ENCODE data around the gene GSN.

The GSN gene

DNA sequence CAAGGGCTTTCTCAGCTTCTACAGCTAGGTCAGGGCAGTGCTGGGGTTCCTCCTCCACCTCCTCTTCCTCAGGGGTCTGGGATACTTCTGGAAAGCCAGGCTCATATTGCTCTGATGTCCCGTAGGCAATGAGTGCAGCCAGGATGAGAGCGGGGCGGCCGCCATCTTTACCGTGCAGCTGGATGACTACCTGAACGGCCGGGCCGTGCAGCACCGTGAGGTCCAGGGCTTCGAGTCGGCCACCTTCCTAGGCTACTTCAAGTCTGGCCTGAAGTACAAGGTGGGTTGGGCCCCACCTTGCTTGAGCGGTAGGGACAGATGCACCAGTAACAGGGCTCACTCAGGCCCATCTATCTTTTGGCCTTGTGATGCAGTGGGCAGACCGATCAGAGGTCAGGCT, 34.8 kb downstream of the GSN start:
- Histone ChIP-seq H3K27ac (ENCODE audit: insufficient read depth, low read depth, low read length, poor library complexity, severe bottlenecking) (no peak overlapping the region), H3K4me3 (ENCODE audit: insufficient read depth, low read depth, low read length) (no peak overlapping the region), H3K36me3 (ENCODE audit: control insufficient read depth, insufficient read depth, low read length) (no peaks in the 10 kb centered on the region), H3K4me1 (ENCODE audit: control insufficient read depth, insufficient read depth, low read length) (peaks cover 26% of the 10 kb centered on the region), H3K27me3 (ENCODE audit: control insufficient read depth, insufficient read depth, low read length, poor library complexity, severe bottlenecking) (peaks cover 16% of the 10 kb centered on the region), H3K9me3 (ENCODE audit: control insufficient read depth, low read length) (no peaks in the 10 kb centered on the region)
- WGBS, 2 experiments = 93 to 97% methylated on average over 13 of the region's 13 CpGs

DNA sequence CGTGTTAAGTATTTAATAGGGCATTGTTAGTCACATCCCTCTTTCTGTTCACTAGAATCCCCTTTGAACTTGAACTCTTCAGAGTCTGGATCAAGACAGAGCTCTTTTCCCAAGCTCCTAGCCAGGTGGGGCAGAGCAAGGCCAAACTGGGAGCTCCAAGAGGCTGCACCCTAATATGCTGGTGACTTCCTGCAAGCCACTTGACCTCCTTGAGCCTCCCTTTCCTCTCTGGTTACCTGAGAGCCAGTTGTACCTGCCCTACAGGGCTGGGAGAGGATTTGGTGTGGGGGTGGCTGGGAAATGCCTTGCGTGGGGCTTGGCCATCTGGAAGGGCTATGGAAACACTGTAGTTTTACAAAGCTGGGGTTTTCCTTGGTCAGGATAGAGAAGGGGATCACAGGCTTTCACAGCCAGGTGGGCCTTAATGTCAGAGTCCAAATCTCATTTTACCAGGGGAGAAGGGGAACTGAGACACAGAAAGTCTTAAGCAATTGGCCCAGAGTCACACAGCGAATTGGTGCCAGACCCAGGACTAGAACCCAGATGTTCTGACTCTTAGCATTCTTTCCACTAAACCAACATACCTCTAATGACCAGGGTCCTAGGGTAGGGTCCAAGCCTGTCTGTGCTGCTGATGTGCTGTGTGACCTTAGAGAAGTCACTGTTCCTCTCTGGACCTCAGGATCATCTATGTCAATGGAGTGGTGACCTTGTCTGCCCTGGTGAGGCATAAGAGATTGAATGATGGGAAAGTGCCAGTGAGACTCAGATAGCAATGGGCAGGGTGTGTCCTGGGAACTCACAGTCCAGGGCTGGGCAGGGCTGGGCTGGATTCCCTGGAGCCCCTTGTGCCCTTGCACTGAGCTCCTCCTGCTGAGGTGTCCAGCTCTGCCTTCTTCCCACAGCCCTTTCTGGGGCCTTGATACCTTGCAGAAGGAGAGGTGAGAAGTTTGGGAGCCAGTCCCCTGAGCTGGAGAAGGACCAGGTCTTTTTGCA, 35.8 kb downstream of the GSN start:
- H3K36me3 ChIP-seq (ENCODE audit: control insufficient read depth, insufficient read depth, low read length) = no peaks in the 10 kb centered on the region
- peaks cover 16% of the 10 kb centered on the region for H3K4me1 ChIP-seq (ENCODE audit: control insufficient read depth, insufficient read depth, low read length)

DNA sequence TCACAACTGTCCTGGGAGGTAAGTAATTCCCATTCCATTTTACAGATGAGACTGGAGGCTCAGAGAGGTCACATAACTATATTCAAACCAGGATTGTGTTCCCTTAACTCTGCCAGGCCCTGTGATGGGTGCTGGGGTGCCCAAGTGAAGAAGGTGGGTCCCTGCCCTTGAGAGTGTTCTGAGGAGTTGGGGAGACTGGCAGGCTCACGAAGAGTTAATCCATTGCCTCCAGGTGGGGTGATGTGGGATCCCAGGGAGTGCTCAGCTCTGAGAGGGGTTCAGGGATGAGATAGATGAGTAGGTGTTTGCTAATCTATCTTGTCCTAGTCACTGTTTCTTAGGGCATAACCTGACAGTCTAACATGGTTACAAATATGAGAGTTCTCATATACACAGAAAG, 36.7 kb downstream of the GSN start:
- H3K36me3 ChIP-seq (ENCODE audit: control insufficient read depth, insufficient read depth, low read length) = no peaks in the 10 kb centered on the region

More for the DNA sequence above, 35.8 kb downstream of the GSN start:
- Histone ChIP-seq H3K4me3 (ENCODE audit: insufficient read depth, low read depth, low read length) (no peak overlapping the region), H3K27me3 (ENCODE audit: control insufficient read depth, insufficient read depth, low read length, poor library complexity, severe bottlenecking) (peaks cover 16% of the 10 kb centered on the region), H3K27ac (ENCODE audit: insufficient read depth, low read depth, low read length, poor library complexity, severe bottlenecking) (no peak overlapping the region), H3K9me3 (ENCODE audit: control insufficient read depth, low read length) (no peaks in the 10 kb centered on the region)
- 85 to 93% methylated on average over 3 of the region's 3 CpGs for WGBS, 2 experiments

DNA sequence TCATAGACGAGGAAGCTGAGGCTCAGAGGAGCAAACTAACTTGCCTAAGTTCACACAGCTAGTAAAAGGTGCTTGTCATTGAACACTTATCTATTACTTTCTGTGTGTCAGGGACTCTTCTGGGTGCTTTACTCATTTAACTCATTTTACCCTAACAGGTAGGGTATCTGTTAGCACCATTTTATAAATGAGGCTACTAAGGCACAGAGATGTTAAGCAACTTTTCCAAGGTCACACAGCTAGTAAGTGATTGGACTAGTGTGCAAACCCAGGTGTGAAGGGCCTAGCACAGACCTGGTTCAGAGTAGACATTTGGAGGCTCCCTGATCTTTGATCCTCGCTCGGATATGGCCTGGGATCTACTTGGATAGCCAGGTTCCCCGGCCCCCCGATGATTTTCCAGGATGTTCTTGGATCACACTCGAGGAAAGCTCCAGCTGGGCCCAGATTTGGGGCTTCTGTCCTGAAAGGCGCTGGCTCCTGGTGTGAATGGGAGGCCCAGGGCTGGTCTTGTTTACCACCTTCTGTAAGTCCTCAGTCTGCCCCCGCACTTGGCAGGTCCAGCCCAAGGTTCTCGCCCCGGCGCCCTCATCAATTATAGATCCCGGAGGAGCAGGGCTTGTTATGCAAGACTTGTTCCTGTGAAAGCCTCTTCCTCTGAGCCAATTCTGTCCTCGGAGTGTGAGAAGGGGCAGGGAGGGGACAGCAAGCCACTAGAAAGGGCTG, 37.5 kb downstream of the GSN start:
- H3K27ac ChIP-seq (ENCODE audit: insufficient read depth, low read depth, low read length, poor library complexity, severe bottlenecking) = no peak overlapping the region
- H3K27me3 ChIP-seq (ENCODE audit: control insufficient read depth, insufficient read depth, low read length, poor library complexity, severe bottlenecking) = peaks cover 10% of the 10 kb centered on the region
- peaks cover 9% of the 10 kb centered on the region for H3K4me1 ChIP-seq (ENCODE audit: control insufficient read depth, insufficient read depth, low read length)
- no peaks in the 10 kb centered on the region for H3K9me3 ChIP-seq (ENCODE audit: control insufficient read depth, low read length)
- H3K4me3 ChIP-seq (ENCODE audit: insufficient read depth, low read depth, low read length) = no peak overlapping the region
- WGBS, 2 experiments = 84 to 85% methylated on average over 13 of the region's 13 CpGs
- H3K36me3 ChIP-seq (ENCODE audit: control insufficient read depth, insufficient read depth, low read length) = no peaks in the 10 kb centered on the region

More for the DNA sequence above, 36.7 kb downstream of the GSN start:
- Histone ChIP-seq H3K4me1 (ENCODE audit: control insufficient read depth, insufficient read depth, low read length) (peaks cover 15% of the 10 kb centered on the region), H3K27ac (ENCODE audit: insufficient read depth, low read depth, low read length, poor library complexity, severe bottlenecking) (no peak overlapping the region), H3K9me3 (ENCODE audit: control insufficient read depth, low read length) (no peaks in the 10 kb centered on the region), H3K27me3 (ENCODE audit: control insufficient read depth, insufficient read depth, low read length, poor library complexity, severe bottlenecking) (peaks cover 16% of the 10 kb centered on the region), H3K4me3 (ENCODE audit: insufficient read depth, low read depth, low read length) (no peak overlapping the region)
- WGBS, 2 experiments = 92 to 95% methylated on average over 1 of the region's 1 CpG

DNA sequence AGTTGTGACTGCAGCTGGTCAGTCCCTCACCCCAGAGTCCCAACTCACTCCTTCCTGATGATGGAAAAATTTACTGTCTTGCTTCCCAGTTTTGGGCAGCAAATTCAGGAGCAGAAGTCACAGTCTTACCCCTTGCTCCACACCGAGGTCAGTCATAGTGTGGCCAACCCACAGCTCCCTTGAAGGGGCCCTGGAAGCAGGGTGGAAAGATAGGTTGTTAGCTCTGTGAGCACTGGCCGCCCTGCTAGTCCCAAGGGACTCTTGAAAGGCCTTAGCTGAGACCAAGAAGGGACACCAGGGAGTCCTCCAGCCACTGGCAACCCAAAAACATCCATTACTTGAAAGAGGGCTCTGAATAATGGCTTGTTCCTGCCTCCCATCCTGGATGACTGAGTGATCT, 40.0 kb downstream of the GSN start:
- 93 to 94% methylated on average over 2 of the region's 2 CpGs for WGBS, 2 experiments
- no peaks in the 10 kb centered on the region for H3K9me3 ChIP-seq (ENCODE audit: control insufficient read depth, low read length)
- H3K4me1 ChIP-seq (ENCODE audit: control insufficient read depth, insufficient read depth, low read length) = peaks cover 7% of the 10 kb centered on the region
- no peak overlapping the region for H3K4me3 ChIP-seq (ENCODE audit: insufficient read depth, low read depth, low read length)
- H3K27ac ChIP-seq (ENCODE audit: insufficient read depth, low read depth, low read length, poor library complexity, severe bottlenecking) = no peak overlapping the region
- no peaks in the 10 kb centered on the region for H3K27me3 ChIP-seq (ENCODE audit: control insufficient read depth, insufficient read depth, low read length, poor library complexity, severe bottlenecking)
- peaks cover 5% of the 10 kb centered on the region for H3K36me3 ChIP-seq (ENCODE audit: control insufficient read depth, insufficient read depth, low read length)

DNA sequence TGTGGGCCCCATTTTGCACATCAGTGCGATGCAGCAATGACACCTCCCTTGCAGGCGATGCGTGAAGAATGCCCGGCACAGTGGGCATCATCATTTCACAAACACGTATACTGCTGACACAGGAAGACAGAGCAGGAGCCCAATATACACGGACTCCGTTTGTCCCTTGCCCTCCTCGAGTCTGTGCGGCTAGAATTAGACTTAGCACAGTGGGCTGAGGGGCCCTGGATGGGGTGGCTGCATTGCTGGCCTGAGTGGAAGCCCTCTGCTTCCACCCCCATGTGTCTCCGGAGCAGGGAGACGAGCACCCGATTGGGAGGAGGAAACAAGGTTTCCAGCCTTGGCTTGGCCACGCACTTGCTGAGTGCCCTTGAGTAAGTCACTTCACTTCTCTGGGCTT, 40.8 kb downstream of the GSN start:
- 96 to 97% methylated on average over 13 of the region's 13 CpGs for WGBS, 2 experiments
- H3K27ac ChIP-seq (ENCODE audit: insufficient read depth, low read depth, low read length, poor library complexity, severe bottlenecking) = no peak overlapping the region
- H3K36me3 ChIP-seq (ENCODE audit: control insufficient read depth, insufficient read depth, low read length) = peaks cover 5% of the 10 kb centered on the region
- no peaks in the 10 kb centered on the region for H3K27me3 ChIP-seq (ENCODE audit: control insufficient read depth, insufficient read depth, low read length, poor library complexity, severe bottlenecking)
- H3K4me1 ChIP-seq (ENCODE audit: control insufficient read depth, insufficient read depth, low read length) = peaks cover 7% of the 10 kb centered on the region
- H3K4me3 ChIP-seq (ENCODE audit: insufficient read depth, low read depth, low read length) = no peak overlapping the region
- H3K9me3 ChIP-seq (ENCODE audit: control insufficient read depth, low read length) = no peaks in the 10 kb centered on the region

DNA sequence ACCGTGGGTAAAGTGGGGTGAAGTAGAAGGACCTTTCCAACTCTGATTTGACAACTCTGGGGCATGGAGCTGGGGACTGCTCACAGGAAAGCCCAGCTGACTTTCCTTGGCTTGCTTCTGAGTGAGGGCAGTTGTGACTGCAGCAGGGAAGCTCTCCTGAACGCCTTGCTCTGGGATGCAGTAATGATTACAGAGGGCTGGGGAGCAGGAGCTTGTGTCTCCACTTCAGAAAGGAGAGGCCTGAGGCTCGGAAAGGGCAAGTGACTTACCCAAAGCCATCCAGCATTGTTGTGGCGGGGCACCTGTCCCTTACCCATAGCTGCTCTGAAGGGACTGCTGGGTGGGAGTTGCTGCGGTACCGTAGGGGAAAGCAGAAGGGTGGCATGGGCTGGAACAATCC, 41.2 kb downstream of the GSN start:
- Histone ChIP-seq H3K36me3 (ENCODE audit: control insufficient read depth, insufficient read depth, low read length) (peaks cover 5% of the 10 kb centered on the region), H3K27ac (ENCODE audit: insufficient read depth, low read depth, low read length, poor library complexity, severe bottlenecking) (no peak overlapping the region), H3K4me1 (ENCODE audit: control insufficient read depth, insufficient read depth, low read length) (peaks cover 7% of the 10 kb centered on the region), H3K9me3 (ENCODE audit: control insufficient read depth, low read length) (no peaks in the 10 kb centered on the region), H3K4me3 (ENCODE audit: insufficient read depth, low read depth, low read length) (no peak overlapping the region), H3K27me3 (ENCODE audit: control insufficient read depth, insufficient read depth, low read length, poor library complexity, severe bottlenecking) (no peaks in the 10 kb centered on the region)
- WGBS, 2 experiments = 90 to 94% methylated on average over 6 of the region's 6 CpGs

DNA sequence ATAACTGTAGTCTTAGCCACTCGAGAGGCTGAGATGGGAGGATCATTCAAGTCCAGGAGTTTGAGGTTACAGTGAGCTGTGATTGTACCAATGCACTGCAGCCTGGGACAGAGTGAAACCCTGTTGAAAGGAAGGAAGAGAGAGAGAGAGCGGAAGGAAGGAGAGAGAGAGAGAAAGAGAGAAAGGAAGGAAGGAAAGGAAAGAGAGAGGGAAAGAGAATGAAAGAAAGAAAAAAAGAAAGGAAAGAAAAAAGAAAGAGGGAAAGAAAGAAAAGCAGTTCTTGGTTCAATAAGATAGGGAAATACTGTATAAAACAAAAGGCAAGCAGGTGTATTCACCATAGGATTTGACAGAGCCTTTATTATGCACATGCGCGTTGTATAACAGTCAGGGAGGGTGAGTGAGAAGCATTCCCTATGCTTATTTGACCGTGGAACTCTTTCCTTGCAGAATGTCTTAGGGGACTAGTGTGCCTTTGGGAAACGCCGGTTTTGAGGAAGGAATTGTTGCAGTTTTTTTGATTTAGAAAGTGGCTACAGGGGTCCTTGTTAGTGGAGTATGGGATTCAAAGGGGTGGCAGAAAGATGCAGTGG, 42.0 kb downstream of the GSN start:
- Histone ChIP-seq H3K27me3 (ENCODE audit: control insufficient read depth, insufficient read depth, low read length, poor library complexity, severe bottlenecking) (no peaks in the 10 kb centered on the region), H3K9me3 (ENCODE audit: control insufficient read depth, low read length) (no peaks in the 10 kb centered on the region), H3K4me3 (ENCODE audit: insufficient read depth, low read depth, low read length) (no peak overlapping the region), H3K27ac (ENCODE audit: insufficient read depth, low read depth, low read length, poor library complexity, severe bottlenecking) (no peak overlapping the region), H3K36me3 (ENCODE audit: control insufficient read depth, insufficient read depth, low read length) (peaks cover 5% of the 10 kb centered on the region), H3K4me1 (ENCODE audit: control insufficient read depth, insufficient read depth, low read length) (peaks cover 7% of the 10 kb centered on the region)
- WGBS, 2 experiments = 87 to 88% methylated on average over 7 of the region's 7 CpGs

DNA sequence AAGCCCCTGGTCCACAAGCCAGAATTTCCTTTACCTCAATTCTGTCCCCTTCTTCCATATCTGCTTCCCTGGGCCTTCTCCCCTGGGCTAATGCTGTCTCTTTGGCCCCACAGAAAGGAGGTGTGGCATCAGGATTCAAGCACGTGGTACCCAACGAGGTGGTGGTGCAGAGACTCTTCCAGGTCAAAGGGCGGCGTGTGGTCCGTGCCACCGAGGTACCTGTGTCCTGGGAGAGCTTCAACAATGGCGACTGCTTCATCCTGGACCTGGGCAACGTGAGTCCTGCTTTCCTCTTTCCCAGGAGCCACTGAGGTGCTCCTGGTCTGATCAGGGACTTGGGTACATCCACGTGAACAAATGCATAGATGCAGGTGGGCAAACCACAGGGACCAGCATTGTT, 42.6 kb downstream of the GSN start:
- Histone ChIP-seq H3K4me1 (ENCODE audit: control insufficient read depth, insufficient read depth, low read length) (peaks cover 5% of the 10 kb centered on the region), H3K9me3 (ENCODE audit: control insufficient read depth, low read length) (no peaks in the 10 kb centered on the region), H3K27me3 (ENCODE audit: control insufficient read depth, insufficient read depth, low read length, poor library complexity, severe bottlenecking) (no peaks in the 10 kb centered on the region), H3K36me3 (ENCODE audit: control insufficient read depth, insufficient read depth, low read length) (peaks cover 5% of the 10 kb centered on the region), H3K4me3 (ENCODE audit: insufficient read depth, low read depth, low read length) (no peak overlapping the region), H3K27ac (ENCODE audit: insufficient read depth, low read depth, low read length, poor library complexity, severe bottlenecking) (no peak overlapping the region)
- WGBS, 2 experiments = 91 to 93% methylated on average over 9 of the region's 9 CpGs

DNA sequence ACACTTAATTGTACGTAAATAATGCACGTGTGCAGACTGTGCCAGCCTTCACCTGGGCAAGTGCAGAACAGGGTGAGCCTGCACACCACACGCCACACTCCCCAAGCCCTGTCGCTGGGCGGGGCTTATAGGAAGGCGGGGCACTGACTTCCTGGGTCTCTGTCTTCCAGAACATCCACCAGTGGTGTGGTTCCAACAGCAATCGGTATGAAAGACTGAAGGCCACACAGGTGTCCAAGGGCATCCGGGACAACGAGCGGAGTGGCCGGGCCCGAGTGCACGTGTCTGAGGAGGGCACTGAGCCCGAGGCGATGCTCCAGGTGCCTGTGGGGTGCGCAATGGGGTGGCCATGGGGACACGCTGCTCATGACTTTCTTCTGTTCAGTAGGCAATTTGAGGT, 44.2 kb downstream of the GSN start:
- H3K36me3 ChIP-seq (ENCODE audit: control insufficient read depth, insufficient read depth, low read length) = peaks cover 5% of the 10 kb centered on the region
- no peaks in the 10 kb centered on the region for H3K27me3 ChIP-seq (ENCODE audit: control insufficient read depth, insufficient read depth, low read length, poor library complexity, severe bottlenecking)
- no peak overlapping the region for H3K27ac ChIP-seq (ENCODE audit: insufficient read depth, low read depth, low read length, poor library complexity, severe bottlenecking)
- H3K4me1 ChIP-seq (ENCODE audit: control insufficient read depth, insufficient read depth, low read length) = no peaks in the 10 kb centered on the region
- H3K4me3 ChIP-seq (ENCODE audit: insufficient read depth, low read depth, low read length) = no peak overlapping the region
- 95% methylated on average over 17 of the region's 17 CpGs for WGBS, 2 experiments
- no peaks in the 10 kb centered on the region for H3K9me3 ChIP-seq (ENCODE audit: control insufficient read depth, low read length)
